Anterior cingulate cortex (tissue), 58 donors: Measurements from ENCODE around the gene RAMP1.

Experiments used
- DNase-seq, 58 donors: peaks; one replicate each; lab custom pipeline; 2025; lab: John Stamatoyannopoulos, UW

The RAMP1 gene

DNA sequence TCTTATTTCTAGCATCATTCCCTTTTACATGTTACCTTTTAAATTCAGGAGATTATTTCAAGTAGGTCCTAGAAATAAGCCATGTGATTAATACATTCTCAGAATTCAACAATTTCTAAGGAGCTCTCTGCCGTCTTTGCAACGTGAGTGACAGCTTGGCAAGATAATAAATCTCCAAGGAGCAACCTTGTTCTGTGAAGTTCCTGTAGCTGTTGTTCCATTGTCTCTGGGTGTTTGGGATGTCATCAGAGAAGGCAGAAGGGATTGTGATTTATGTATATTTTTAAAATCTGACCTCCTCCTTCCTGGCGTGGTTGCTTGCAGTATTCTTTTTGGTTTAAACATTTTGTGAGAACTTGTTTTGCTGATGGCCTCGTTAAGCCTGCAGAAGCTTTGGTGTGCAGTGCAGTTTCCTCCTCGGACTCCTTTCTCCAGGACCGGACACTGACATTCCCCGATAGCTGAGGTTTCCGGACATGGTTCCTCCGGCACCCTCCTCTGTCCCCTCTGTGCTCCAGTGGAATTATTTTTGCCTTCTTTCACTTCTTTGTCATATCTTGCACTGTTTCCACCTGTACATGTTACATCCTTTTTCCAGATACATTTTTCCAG, 33.7 kb downstream of the RAMP1 start:
- DNase-seq = no peak

DNA sequence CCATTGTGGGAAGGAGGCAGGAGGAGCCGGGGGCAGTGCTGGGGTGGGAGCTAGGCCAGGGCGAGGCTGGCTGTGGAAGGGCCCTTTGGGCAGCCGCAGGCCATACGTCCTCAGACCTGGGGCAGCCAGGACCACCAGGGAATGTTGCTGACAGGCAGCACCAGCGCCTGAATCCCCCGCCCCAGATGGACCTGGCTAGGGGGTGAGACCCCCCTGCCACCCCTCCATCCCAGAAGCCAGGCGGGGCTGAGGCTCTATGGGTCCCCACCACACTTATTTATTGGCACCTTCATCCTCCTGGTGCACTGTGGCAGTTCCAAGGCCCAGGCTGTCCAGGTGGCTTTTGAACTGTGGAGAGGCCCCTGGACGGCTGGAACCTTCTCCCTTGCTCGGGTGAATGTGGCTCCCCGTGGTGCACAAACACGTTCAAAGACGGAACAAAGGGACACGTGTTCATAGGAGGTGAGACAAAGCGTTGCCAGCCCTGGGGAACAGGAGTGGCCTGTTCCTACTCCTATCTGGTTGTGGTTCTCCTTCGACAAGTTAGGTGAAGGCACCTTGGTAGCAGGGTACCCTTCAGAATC, 35.1 kb downstream of the RAMP1 start:
- DNase-seq = no peak

DNA sequence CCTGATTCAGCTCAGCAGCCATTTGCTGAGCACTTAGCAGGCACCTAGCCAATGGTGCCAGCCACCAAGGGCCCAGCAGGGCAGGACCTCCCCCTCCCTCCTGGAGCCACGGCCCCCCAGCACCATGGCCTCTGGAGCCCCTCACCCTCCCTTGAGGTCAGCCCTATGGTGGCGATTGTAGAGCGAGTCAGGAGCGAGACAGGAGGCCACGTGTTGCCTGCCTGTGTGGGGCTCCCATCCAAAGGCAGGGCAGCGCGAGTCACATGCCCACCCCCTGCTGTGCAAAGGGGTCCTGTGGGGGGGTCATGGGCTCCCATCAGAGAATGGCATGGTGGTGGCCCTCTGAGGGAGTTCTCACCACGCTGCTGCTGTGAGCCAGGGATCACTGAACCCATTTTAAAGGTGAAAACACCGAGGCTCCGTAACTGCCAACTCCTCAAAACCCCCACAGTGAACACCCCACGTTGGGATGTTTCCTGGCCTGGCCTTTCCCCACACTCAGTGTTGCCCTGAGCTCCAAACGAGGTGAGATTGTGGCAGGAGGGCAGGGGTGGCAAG, 35.6 kb downstream of the RAMP1 start:
- no peak for DNase-seq

DNA sequence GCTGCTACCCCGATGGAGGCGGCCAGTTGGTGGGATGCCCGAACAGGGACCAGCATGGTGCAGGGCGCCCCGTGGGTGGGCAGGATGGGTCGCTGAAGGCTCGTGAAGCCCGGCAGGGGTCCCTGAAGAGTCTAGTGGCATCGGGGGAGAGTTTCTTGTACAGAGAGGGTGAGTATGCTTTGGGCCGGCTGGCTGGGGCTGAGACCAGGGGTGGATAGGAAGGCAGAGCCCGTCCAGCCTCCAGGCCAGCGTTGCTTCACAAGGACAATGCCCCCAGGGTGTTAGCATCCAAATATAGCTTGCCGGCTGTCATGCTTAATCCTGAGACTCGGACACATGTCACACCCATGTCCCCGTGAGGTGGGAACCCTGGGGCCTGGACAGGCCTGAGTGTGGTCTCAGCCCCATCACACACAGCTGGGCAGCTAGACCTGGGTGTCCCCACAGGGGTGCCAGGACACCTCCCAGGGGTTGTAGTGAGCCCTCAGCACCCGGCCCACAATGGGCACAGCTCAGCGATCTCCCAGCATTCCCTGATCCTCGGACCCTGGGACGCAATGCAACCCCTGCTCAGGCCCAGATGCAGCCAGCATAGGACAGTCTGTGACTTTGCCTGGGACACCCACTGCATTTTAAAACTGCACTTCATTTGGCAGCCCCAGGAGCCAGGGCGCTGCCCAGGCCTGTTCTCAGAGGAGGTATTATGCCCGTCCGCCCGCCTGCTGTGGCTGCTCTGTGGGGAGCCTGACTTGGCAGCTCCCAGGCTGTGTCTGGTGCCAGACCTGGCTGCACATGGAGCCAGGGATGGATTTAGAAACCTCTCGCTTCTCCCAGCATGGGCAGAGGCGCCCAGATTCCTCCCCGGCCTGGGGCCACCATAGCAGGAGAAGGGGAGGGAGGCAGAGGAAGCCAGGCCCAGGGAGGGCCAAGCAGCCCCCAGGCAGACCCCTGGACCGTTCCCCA, 36.4 kb downstream of the RAMP1 start:
- peak in 54 of 58 donors; percentile 13 to 94 (median 68) for DNase-seq

DNA sequence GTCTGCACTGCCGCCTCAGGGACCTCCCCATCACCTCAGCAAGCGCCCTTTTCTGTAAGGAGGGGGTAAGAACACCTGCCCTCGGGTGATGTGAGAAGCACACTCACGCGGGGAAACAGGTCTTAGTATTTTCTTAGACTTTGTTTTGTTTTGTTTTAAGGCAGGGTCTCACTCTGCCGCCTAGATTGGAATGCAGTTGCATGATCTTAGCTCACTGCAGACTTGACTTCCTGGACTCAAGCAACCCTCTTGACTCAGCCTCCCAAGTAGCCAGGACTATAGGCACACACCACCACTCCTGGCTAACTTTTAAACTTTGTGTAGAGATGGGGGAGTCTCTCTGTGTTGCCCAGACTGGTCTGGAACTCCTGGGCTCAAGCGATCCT, 37.1 kb downstream of the RAMP1 start:
- no peak for DNase-seq

DNA sequence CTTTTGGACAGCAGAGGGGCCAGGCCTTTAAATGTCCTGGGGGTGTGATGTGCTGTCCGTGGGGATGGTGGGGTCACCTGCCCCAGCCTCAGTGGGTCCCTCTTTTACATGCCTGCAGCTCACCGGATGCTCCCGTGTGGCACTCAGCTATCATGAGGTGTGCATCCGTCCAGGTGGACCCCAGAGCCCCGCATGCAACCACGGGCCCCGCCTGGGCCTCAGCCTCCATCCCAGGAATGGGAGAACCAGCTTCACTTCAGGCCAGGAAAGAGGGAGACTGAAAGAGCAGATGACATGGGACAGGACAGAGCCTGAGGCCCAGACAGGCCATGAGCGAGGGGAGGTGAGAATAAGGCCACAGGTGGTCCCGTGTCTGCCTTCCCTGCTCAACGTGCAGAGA, 37.5 kb downstream of the RAMP1 start:
- DNase-seq = no peak

DNA sequence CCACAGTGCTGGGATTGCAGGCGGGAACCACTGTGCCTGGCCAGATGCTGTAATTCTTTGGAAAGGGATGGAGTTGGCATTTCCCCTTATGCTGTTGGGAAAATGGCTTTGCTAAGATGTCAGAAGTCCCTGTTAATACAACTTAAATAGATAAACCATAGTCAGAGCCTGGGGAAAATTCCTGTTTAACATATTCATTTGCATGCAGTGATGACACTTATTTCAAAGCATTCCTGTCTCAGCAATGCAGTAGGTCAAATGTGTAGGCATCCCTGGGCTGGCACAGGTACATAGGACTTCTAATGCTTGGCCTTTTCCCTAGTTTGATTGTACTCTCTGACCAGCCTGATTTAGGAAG, 38.6 kb downstream of the RAMP1 start:
- no peak for DNase-seq

DNA sequence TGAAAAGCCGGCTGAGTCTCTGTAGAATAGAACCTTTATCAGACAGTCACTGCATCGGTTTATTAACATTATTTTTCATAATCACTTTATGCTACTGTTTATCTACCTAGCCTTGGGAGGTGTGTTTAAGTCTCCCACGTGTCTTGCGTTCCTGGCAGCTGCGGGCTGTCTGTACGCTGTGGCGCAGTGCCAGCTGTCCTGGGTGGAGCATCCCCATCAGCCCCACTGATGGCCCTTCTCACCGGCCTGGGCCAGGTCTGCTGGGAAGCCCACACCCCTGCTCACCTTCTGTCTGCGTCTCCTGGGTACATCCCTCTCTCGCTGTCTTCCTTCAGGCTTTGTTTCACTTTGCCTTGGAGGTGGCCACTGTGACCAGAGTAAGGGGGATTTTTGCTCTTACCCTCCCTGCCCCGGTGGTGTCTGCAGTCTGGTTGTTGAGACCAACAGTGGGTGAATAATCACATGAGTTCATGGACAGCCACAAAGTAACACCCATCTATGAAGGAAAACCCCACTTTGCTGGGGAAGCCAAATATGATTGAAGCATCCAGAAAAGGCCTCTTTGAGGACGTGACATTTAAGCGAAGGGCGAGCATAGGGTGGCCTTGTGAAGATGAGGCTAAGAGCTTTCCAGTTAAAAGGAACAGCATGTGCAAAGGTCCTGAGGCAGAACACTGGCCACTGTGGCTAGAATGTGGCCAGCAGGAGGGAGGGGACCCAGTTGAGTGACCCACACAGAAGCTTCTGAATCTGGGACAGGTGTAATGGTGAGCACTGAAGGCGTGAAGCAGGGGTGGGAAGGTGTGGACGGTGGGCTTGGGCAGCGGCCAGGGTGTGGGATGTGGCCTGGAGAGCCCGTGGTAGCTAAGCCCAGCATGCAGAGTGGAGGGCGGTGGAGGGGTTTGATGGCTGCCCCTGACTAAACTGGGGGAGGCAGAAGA, 41.7 kb downstream of the RAMP1 start:
- DNase-seq = no peak

DNA sequence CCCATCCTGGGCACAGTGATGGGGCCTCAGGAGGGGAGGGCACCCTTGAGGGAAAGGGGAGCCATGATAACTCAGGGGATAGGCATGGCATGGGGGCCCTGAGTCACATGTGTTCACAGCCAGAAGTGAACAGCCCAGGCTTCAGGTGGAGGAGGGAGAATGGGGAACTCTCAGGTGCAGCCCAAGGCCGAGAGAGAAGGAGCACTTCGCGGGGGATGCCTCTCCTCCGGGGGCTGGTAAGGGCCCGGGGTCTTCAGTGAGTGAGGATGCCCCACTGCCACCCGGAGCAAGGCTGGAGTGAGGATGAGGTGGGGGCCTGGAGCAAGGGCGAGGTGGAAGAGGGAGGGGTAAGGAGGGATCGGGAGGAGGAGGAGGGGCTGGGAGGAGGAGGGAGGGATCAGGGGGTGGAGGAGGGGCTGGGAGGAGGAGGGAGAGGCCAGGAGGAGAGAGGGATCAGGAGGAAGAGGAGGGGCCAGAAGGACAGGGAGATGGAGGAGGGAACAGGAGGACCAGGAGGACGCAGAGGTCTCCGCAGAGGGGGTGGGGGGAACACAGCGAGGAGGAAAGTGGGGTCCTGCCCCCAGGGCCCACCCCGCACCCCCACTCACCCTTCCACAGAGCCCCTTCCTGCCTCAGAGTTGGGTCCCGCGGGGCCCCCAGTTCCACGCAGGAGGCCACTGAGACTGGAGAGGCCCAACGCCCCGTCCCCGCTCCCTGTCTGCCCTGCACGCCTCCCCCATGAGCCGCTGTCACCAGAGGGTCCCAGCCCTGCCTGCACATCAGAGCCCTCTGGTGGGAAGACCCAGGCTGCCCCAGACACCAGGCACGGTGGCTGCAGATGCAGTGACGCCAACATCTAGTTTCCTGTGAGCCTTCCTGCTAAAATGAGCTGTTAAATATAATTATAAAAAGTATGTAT, 42.8 kb downstream of the RAMP1 start:
- DNase-seq = no peak

DNA sequence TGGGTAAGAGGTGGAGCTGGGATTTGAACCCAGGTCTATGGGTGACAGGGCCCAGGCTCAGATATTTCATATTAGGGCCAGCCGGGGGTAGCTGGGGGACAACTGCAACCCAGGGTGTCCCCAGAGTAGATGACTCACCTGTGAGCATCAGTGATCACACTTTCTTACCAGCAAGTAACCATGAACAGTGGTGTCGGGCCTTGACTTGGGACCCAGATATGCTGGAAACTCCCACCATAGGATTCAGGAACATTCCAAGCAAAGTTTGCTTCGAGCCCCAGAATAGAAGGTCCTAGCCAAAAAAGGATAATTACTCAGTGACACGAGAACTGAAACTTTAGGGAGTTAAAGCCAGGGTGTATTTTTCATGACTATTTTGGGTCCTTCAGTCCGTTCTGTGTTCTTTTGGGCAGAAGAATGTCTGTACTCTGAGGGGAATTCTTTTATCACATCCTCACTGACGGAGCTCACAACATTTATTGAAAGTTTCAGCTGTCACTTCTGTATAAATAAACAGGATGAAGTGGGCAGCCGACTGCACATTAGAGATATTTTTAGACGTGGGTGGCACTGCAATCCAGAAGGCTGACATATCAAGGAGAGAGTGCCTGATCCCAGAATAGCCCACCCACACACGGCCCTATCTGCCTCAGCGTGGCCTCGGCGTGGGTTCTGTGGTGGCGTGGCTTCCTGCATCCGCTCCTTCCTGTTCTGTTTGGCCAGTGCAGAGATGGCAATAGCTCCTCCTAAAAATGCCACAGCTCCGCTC, 45.6 kb downstream of the RAMP1 start:
- DNase-seq = peak in 29 of 58 donors; percentile 16 to 61 (median 37)

DNA sequence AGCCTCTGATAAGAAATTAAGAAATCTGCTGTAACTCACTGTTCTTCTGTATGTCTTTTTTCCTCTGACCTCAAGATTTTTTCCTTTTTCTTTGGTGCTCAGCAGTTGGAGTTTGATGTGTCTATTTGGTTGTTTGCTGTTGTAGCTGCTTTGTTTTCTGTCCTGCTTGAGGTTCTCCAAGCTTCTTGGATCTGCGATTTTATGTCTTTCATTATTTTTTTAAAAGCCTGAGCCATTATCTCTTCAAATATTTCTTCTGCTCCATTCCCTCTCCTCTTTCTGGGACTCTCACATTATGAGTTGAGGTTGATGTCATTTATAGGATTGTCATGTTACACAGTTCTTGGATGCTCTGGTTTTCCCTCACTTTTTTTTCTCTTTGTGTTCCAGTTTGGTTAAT, 47.7 kb downstream of the RAMP1 start:
- DNase-seq = no peak

DNA sequence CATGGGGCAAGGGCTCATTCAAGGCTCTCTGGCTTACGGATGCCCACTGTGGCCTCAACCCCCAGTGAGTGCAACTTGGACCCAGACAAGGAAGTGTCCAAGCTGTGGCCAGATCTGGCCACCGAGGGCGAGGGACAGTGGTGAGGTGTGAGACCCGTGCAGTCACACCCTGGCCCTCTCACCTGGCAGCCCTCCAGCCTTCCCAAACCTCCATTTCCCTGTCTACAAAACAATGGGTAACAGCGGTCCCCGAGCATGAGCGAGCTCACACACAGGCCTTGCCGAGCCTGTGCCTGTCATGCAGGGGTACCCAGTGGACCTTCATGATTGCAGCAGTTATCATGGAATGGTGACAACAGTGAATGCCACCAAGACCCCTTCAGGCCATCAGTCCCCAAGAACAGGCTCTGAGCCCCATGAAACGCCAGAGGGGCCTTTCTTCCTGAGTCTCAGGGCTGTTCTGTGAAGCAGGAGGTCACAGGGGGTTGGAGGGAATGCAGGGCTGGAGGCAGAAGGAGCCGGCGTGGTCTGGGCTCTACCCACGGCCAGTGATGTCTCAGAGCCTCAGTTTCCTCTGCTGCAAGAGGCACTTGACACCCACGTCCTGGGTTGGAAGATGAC, 49.8 kb downstream of the RAMP1 start:
- no peak for DNase-seq

DNA sequence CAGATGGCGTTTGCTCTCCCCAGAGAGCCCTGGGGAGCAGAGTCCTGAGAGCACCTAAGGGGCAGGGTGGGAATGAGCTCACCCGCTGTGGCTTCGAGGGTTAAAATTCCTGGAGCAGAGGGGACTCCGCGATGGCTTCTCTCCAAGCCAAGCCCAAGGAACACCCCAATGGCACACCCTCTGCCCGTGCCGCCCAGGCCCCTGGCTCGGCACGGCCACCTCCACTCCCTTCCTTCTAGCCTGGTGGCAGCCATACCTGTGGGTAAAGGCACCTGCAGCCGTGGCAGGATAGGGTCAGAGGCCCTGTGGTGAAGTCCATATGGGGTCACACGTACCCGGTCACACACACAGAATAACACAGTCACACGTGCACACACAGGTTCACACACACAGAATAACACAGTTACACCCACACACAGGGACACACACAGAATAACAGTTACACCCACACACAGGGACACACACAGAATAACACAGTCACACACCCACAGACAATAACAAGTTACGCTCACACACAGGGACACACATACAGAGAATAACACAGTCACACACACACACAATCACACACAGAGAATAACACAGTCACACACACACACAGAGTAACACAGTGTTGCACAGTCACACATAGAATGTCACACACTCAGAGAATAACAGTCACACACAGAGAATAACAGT, 50.5 kb downstream of the RAMP1 start:
- DNase-seq = no peak

DNA sequence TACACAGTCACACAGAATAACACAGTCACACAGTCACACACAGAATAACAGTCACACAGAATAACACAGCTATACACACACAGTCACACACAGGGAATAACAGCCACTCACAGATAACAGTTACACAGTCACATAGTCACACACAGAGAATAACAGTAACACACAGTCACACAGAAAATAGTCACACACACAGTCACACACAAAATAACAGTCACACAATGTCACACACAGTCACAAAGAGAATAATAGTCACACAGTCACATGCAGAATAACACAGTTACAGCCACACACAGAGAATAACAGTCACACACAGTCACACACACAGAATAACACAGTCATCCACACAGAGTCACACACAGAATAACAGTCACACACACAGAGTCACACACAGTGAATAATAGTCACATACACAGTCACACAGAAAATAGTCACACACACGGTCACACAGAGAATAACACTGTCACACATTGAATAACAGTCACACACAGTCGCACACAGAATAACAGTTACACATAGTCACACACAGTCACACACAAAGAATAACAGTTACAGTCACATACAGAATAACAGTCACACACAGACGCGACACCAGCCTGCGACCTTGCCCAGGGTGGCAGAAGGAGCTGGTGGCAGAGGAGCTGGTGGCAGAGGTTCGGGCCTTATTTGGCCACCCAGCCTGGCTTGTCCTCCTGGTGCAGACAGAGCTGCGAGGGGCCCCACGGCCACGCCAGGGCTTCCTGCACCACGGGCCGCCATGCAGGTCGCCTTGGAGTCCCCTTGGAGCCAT, 51.3 kb downstream of the RAMP1 start:
- no peak for DNase-seq

DNA sequence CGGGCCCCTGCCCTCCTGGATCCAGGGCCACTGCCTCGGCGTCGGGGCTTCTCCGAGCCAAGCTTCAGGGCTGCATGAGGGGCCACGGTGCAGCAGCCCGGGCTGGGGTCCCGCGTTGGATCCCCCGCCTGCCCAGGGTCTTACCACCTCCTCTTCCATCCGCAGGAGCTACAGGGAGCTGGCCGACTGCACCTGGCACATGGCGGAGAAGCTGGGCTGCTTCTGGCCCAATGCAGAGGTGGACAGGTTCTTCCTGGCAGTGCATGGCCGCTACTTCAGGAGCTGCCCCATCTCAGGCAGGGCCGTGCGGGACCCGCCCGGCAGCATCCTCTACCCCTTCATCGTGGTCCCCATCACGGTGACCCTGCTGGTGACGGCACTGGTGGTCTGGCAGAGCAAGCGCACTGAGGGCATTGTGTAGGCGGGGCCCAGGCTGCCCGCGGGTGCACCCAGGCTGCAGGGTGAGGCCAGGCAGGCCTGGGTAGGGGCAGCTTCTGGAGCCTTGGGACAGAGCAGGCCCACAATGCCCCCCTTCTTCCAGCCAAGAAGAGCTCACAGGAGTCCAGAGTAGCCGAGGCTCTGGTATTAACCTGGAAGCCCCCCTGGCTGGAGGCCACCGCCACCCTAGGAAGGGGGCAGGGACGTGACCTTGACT, 52.1 kb downstream of the RAMP1 start:
- DNase-seq = no peak
